Activated naive CD4-positive, alpha-beta T cell treated with Interleukin-2 at 50 U/mL for 16 hours (primary cell): ENCODE measurements around the gene SEC23B.

ENCODE experiments used
- DNase-seq: peaks from one replicate; pipeline ENCODE4 v3.0.0-alpha.2; 2020

SEC23B gene

GRCh38 chr20:18589941-18590674 is 82.4 kb downstream of the SEC23B start:
- no peak for DNase-seq

GRCh38 chr20:18596270-18596669 is 88.5 kb downstream of the SEC23B start:
- no peak for DNase-seq

- no peak for DNase-seq
These were observed 102.0 kb downstream of the SEC23B start for GRCh38 chr20:18609741-18610140.
